HG02840 (cell line): ENCODE data around the gene NLGN2.

Experiments used
- ATAC-seq: cut with Tn5 transposase; IDR thresholded peaks from one replicate; pipeline ENCODE4 v1.9.1; 2021; ENCODE audit warnings: mild to moderate bottlenecking, moderate library complexity, moderate number of reproducible peaks; ENCODE audit not compliant: unreplicated experiment, low FRiP score

The NLGN2 gene

GRCh38 chr17:7411427-7411750, 3.7 kb downstream of the NLGN2 start:
- no peak for ATAC-seq

GRCh38 chr17:7413346-7413985, 5.8 kb downstream of the NLGN2 start:
- no peak for ATAC-seq

- no peak for ATAC-seq
These were observed 7.2 kb downstream of the NLGN2 start for GRCh38 chr17:7414837-7415236.

- no peak for ATAC-seq
These were observed 8.1 kb downstream of the NLGN2 start for GRCh38 chr17:7415784-7416183.

- ATAC-seq = no peak
These were observed 8.7 kb downstream of the NLGN2 start for GRCh38 chr17:7416323-7416722.

GRCh38 chr17:7417056-7417655, 9.5 kb downstream of the NLGN2 start:
- ATAC-seq = no peak

- ATAC-seq = no peak
These were observed 11.0 kb downstream of the NLGN2 start for GRCh38 chr17:7418472-7419152.

- ATAC-seq = no peak
These were observed 12.4 kb downstream of the NLGN2 start, which contains the start of gene SPEM1 for GRCh38 chr17:7419819-7420610. Gene SPEM1, plus strand, starts transcription at chr17:7420324. Its CDS starts 61 bp downstream, at chr17:7420385.

GRCh38 chr17:7421186-7421585, 13.5 kb downstream of the NLGN2 start:
- no peak for ATAC-seq

GRCh38 chr17:7423679-7424078, 16.0 kb downstream of the NLGN2 start:
- no peak for ATAC-seq

GRCh38 chr17:7425316-7425715, 17.7 kb downstream of the NLGN2 start, which contains the start of gene SPEM2:
Gene SPEM2, plus strand, starts transcription at chr17:7425616. Its CDS starts 73 bp downstream, at chr17:7425689.
- no peak for ATAC-seq

GRCh38 chr17:7425756-7426155, 18.1 kb downstream of the NLGN2 start:
- no peak for ATAC-seq

GRCh38 chr17:7426203-7426863, 18.7 kb downstream of the NLGN2 start:
- ATAC-seq = no peak

- ATAC-seq = no peak
These were observed 19.3 kb downstream of the NLGN2 start for GRCh38 chr17:7426896-7427489.

- ATAC-seq = no peak
These were observed 19.9 kb downstream of the NLGN2 start for GRCh38 chr17:7427549-7427948.

GRCh38 chr17:7428557-7428956, 20.9 kb downstream of the NLGN2 start, which contains the start of gene SPEM3:
Gene SPEM3, plus strand, starts transcription at chr17:7428857. Its CDS starts 46 bp downstream, at chr17:7428903.
- no peak for ATAC-seq

- ATAC-seq = no peak
These were observed 22.1 kb downstream of the NLGN2 start for GRCh38 chr17:7429722-7430121.

- ATAC-seq = no peak
These were observed 23.6 kb downstream of the NLGN2 start for GRCh38 chr17:7431231-7431630.

- no peak for ATAC-seq
These were observed 24.7 kb downstream of the NLGN2 start for GRCh38 chr17:7432296-7432695.
